Endothelial cell of umbilical vein (primary cell): ENCODE results near the gene FAXDC2. TPM values are rescaled to one million over a fixed set of nuclear protein-coding genes. Genes with fewer than 3 reads are reported as not detected.

Experiments
- BruUV-seq: library from RNA; stranded (reverse); fragments of 400-500 nt; replicated peaks from 2 replicates; lab custom pipeline; 2021; lab: Mats Ljungman, UMichigan
- CTCF ChIA-PET: fragments of 300-600, 350-600 bp; sonication (Branson Sonifier 250); formaldehyde crosslinking; loops from one replicate; lab custom pipeline; 2021; ENCODE audit warnings: antibody characterized with exemption, inconsistent platforms; lab: Charles Lee
- POLR2A ChIA-PET: fragments of 300-600, 350-600 bp; sonication (Branson Sonifier 250); formaldehyde crosslinking; loops from one replicate; lab custom pipeline; 2021; ENCODE audit warnings: antibody characterized with exemption, inconsistent platforms; lab: Charles Lee
- DNase-seq: peaks from one replicate; pipeline ENCODE4 v3.0.0-alpha.2; 2011; ENCODE audit warnings: low read depth, low spot score
- FAIRE-seq: peaks from 2 replicates; lab custom pipeline; 2011; peaks lifted over from hg19 to GRCh38; lab: Jason Lieb, UNC
- H2AFZ ChIP-seq: 2 replicates; pipeline ENCODE4 v1.6.0; 2012; ENCODE audit warnings: low read depth, low read length, control low read depth, inconsistent platforms
- H3K27ac ChIP-seq: 2 replicates; pipeline ENCODE4 v1.5.1; 2011; ENCODE audit warnings: low read depth, mild to moderate bottlenecking, control low read depth, low read length, moderate library complexity; ENCODE audit not compliant: insufficient read depth
- H3K27me3 ChIP-seq, 2 experiments: 2 replicates each; pipeline versions ENCODE4 v1.6.0 to v1.6.1; 2011; ENCODE audit warnings: low read length in 2 of 2, mixed read lengths in 1 of 2; ENCODE audit not compliant: control insufficient read depth in 2 of 2, insufficient read depth in 2 of 2
- H3K36me3 ChIP-seq, 2 experiments: 2 replicates in 1 of 2; 3 replicates in 1 of 2; pipeline ENCODE4 v1.5.1; 2011; ENCODE audit warnings: low read length in 2 of 2, mild to moderate bottlenecking in 1 of 2, moderate library complexity in 1 of 2; ENCODE audit not compliant: control insufficient read depth in 2 of 2, insufficient read depth in 2 of 2; ENCODE audit errors: extremely low read depth in 1 of 2
- H3K4me1 ChIP-seq: 3 replicates; pipeline ENCODE4 v1.5.1; 2011; ENCODE audit warnings: mild to moderate bottlenecking, low read length; ENCODE audit not compliant: control insufficient read depth, insufficient read depth; ENCODE audit errors: extremely low read depth
- H3K4me2 ChIP-seq: 2 replicates; pipeline ENCODE4 v1.6.1; 2011; ENCODE audit warnings: low read length, control low read depth, mixed read lengths; ENCODE audit not compliant: insufficient read depth
- H3K4me3 ChIP-seq, 3 experiments: fragments of 200-600 bp in 1 of 3; sonication (generic), shearing (Covaris generic) in 1 of 3; replicated peaks in 1 of 3; 2 replicates each; pipeline ENCODE4 v1.5.1; 2011 to 2016; ENCODE audit warnings: control low read depth in 3 of 3, low read length in 3 of 3, mild to moderate bottlenecking in 2 of 3, inconsistent platforms in 1 of 3, low read depth in 1 of 3, moderate library complexity in 1 of 3; ENCODE audit not compliant: insufficient read depth in 1 of 3
- H3K79me2 ChIP-seq: 2 replicates; pipeline ENCODE4 v1.6.0; 2012; ENCODE audit warnings: low read length, inconsistent platforms; ENCODE audit not compliant: control insufficient read depth, insufficient read depth
- H3K9ac ChIP-seq: replicated peaks from 2 replicates; pipeline ENCODE3; 2011; ENCODE audit warnings: low read length, control low read depth; ENCODE audit not compliant: insufficient read depth; ENCODE audit errors: extremely low read depth
- H3K9me1 ChIP-seq: replicated peaks from 3 replicates; pipeline ENCODE4 v1.6.0; 2011; ENCODE audit warnings: mild to moderate bottlenecking, low read length; ENCODE audit not compliant: control insufficient read depth, insufficient read depth; ENCODE audit errors: extremely low read depth
- H3K9me3 ChIP-seq: replicated peaks from 2 replicates; pipeline ENCODE4 v1.5.1; 2012; ENCODE audit warnings: low read length, inconsistent platforms; ENCODE audit not compliant: control insufficient read depth, insufficient read depth
- H4K20me1 ChIP-seq: replicated peaks from 2 replicates; pipeline ENCODE3; 2011; ENCODE audit warnings: mild to moderate bottlenecking, low read length; ENCODE audit not compliant: control insufficient read depth, insufficient read depth; ENCODE audit errors: extremely low read depth
- CTCF ChIP-seq, 2 donors: IDR thresholded peaks; 1 replicate in 1 of 2; 2 replicates in 1 of 2; pipeline ENCODE4 v1.5.1; 2011; ENCODE audit warnings: low read length in 2 of 2, mild to moderate bottlenecking in 2 of 2, moderate library complexity in 2 of 2, control low read depth in 1 of 2, inconsistent platforms in 1 of 2, low read depth in 1 of 2; ENCODE audit not compliant: insufficient read depth in 1 of 2; ENCODE audit errors: extremely low read depth in 1 of 2
- EZH2 ChIP-seq: IDR thresholded peaks from 2 replicates; pipeline ENCODE4 v1.6.1; 2012; ENCODE audit warnings: borderline replicate concordance, low read depth, mild to moderate bottlenecking, moderate library complexity, low read length, inconsistent platforms; ENCODE audit not compliant: severe bottlenecking
- FOS ChIP-seq: IDR thresholded peaks from 2 replicates; pipeline ENCODE4 v1.6.1; 2011; ENCODE audit warnings: mild to moderate bottlenecking, low read length, moderate library complexity, borderline replicate concordance; ENCODE audit not compliant: insufficient read depth
- GATA2 ChIP-seq: IDR thresholded peaks from 2 replicates; pipeline ENCODE4 v1.7.0; 2011; ENCODE audit warnings: low read depth, mild to moderate bottlenecking, moderate library complexity, mixed read lengths, low read length; ENCODE audit not compliant: insufficient read length, insufficient read depth
- JUN ChIP-seq: IDR thresholded peaks from 2 replicates; pipeline ENCODE4 v1.6.1; 2011; ENCODE audit warnings: borderline replicate concordance, low read depth; ENCODE audit not compliant: insufficient read length, insufficient read depth
- MAX ChIP-seq: IDR thresholded peaks from 2 replicates; pipeline ENCODE4 v1.6.1; 2011; ENCODE audit not compliant: insufficient read depth, insufficient read length
- MYC ChIP-seq: IDR thresholded peaks from one replicate; pipeline ENCODE4 v1.6.1; 2011; ENCODE audit warnings: mild to moderate bottlenecking, low read depth, low read length
- POLR2A ChIP-seq: IDR thresholded peaks from 2 replicates; pipeline ENCODE4 v1.6.1; 2012; ENCODE audit warnings: low read depth, mild to moderate bottlenecking, control low read depth, low read length
- POLR2AphosphoS5 ChIP-seq: IDR thresholded peaks from 2 replicates; pipeline ENCODE4 v1.6.1; 2012; ENCODE audit warnings: low read depth, mild to moderate bottlenecking, control low read depth, low read length, moderate library complexity; ENCODE audit not compliant: insufficient read depth
- dilution Hi-C: fragments of 300-500 bp; cut with MboI; formaldehyde crosslinking; loops from one replicate; pipeline ENCODE4 v1.15.0; 2019; ENCODE audit warnings: low sequenced_read_pairs; ENCODE audit not compliant: extremely low pct_ligation_motif_present
- intact Hi-C: fragments of 100-400 bp; cut with micrococcal nuclease; formaldehyde crosslinking; loops from one replicate; pipeline ENCODE4 v1.10.0; 2022
- polyA plus RNA-seq, 4 experiments: library from polyadenylated mRNA; depleted of rRNA in 3 of 4; stranded (reverse) in 3 of 4; unstranded in 1 of 4; fragments of >200 nt; gene quantifications; 2 replicates each; pipeline versions ENCODE4 v1.2.1 to v1.2.3, GENCODE V29; 2011 to 2012; ENCODE audit warnings: missing spikeins in 1 of 4
- total RNA-seq: library from RNA; stranded (reverse); gene quantifications from 2 replicates; pipeline ENCODE4 v1.2.3, GENCODE V29; 2021

Gene FAXDC2
- total and polyA plus RNA-seq, 2 donors (not counting 3 experiments of a cell fraction or from before 2014, with no cell fraction given): 8.3 to 12.0 TPM

- TF ChIP-seq FOS: no peak
- no peak for TF ChIP-seq GATA2
- TF ChIP-seq CTCF (IDR thresholded peaks at IDR 0.05; ENCODE audit: extremely low read depth in 1 of 2, insufficient read depth in 1 of 2, low read depth in 1 of 2, low read length in 2 of 2): no peak
- no peak for TF ChIP-seq MYC
- no peak for TF ChIP-seq POLR2A
- no peak for TF ChIP-seq JUN
- TF ChIP-seq MAX: no peak
- no peak for TF ChIP-seq POLR2AphosphoS5
- TF ChIP-seq EZH2: no peak
- POLR2A ChIA-PET: no interaction called here
- H2AFZ ChIP-seq: no peak overlapping the region
- H3K9me3 ChIP-seq: no peaks in the 10 kb centered on the region
- no peak for FAIRE-seq
- intact Hi-C loops (loop anchor here (5.0 kb wide), 1 partner anchor 34 kb away; the partner anchor contains the start of gene LARP1), dilution Hi-C loops (no loop called here)
- peaks cover 20% of the 10 kb centered on the region for H3K4me1 ChIP-seq
- no peak overlapping the region for H3K4me3 ChIP-seq
- no peak for DNase-seq
- no peaks in the 10 kb centered on the region for H4K20me1 ChIP-seq
- peaks cover 55% of the 10 kb centered on the region for H3K79me2 ChIP-seq
- H3K9me1 ChIP-seq: no peaks in the 10 kb centered on the region
- CTCF ChIA-PET: no interaction called here
- no TSS peak for BruUV-seq
- no peak overlapping the region for H3K4me2 ChIP-seq
- H3K27ac ChIP-seq: no peak overlapping the region
- H3K36me3 ChIP-seq: peaks cover 18 to 29% of the 10 kb centered on the region in 2 experiments
- no peaks in the 10 kb centered on the region for H3K27me3 ChIP-seq
- no peak overlapping the region for H3K9ac ChIP-seq
These were observed 58.9 kb downstream of the FAXDC2 start for GRCh38 chr5:154791535-154791934.
